H1 (cell line): ENCODE results near the gene COPZ2. TPM values are rescaled to one million over a fixed set of nuclear protein-coding genes. Genes with fewer than 3 reads are reported as not detected.

Experiments
- ASH2L ChIP-seq: fragments of 200-600, 300-600 bp; sonication (generic); IDR thresholded peaks from one replicate; pipeline ENCODE4 v1.7.1; 2017; ENCODE audit warnings: low read length
- CHD2 ChIP-seq: IDR thresholded peaks from 2 replicates; pipeline ENCODE4 v1.6.1; 2012; ENCODE audit warnings: low read length, improper control_type of control experiment
- CREB1 ChIP-seq: IDR thresholded peaks from 2 replicates; pipeline ENCODE4 v1.6.1; 2012; ENCODE audit warnings: inconsistent platforms
- FOSL1 ChIP-seq: IDR thresholded peaks from 2 replicates; pipeline ENCODE4 v1.6.1; 2011; ENCODE audit warnings: mild to moderate bottlenecking, low read depth, low read length, moderate library complexity; ENCODE audit not compliant: insufficient read depth
- HDAC2 ChIP-seq, 2 experiments: fragments of 300-600 bp in 1 of 2; sonication (generic) in 1 of 2; IDR thresholded peaks; 2 replicates each; pipeline ENCODE4 v1.6.1; 2011 to 2012; ENCODE audit warnings: low read depth in 2 of 2, low read length in 2 of 2, mild to moderate bottlenecking in 2 of 2, moderate library complexity in 2 of 2, borderline replicate concordance in 1 of 2, inconsistent platforms in 1 of 2
- HDAC6 ChIP-seq: IDR thresholded peaks from one replicate; pipeline ENCODE4 v1.7.1; 2012; ENCODE audit warnings: low read depth, mild to moderate bottlenecking, inconsistent platforms, low read length, moderate library complexity
- JUND ChIP-seq: IDR thresholded peaks from 2 replicates; pipeline ENCODE4 v1.6.1; 2011; ENCODE audit warnings: mild to moderate bottlenecking, improper control_type of control experiment, low read length
- RBBP5 ChIP-seq: IDR thresholded peaks from 2 replicates; pipeline ENCODE4 v1.7.1; 2012; ENCODE audit warnings: low read depth, mild to moderate bottlenecking, inconsistent platforms, low read length, moderate library complexity, borderline replicate concordance
- SIRT6 ChIP-seq: IDR thresholded peaks from one replicate; pipeline ENCODE4 v1.7.1; 2012; ENCODE audit warnings: low read length, inconsistent platforms
- SP4 ChIP-seq: IDR thresholded peaks from 2 replicates; pipeline ENCODE4 v1.6.1; 2012; ENCODE audit warnings: low read length, inconsistent platforms
- TAF7 ChIP-seq: optimal IDR thresholded peaks from 2 replicates; pipeline ENCODE3; 2011; ENCODE audit warnings: low read depth, mild to moderate bottlenecking, inconsistent platforms, low read length, moderate library complexity, borderline replicate concordance
- YY1 ChIP-seq: IDR thresholded peaks from 2 replicates; pipeline ENCODE4 v1.6.1; 2011; ENCODE audit warnings: low read depth, mild to moderate bottlenecking, low read length
- ZNF274 ChIP-seq: IDR thresholded peaks from 2 replicates; pipeline ENCODE4 v1.7.0; 2012; ENCODE audit warnings: low read length, borderline replicate concordance; ENCODE audit errors: extremely low read depth
- polyA plus RNA-seq, 7 experiments: library from polyadenylated mRNA; depleted of rRNA in 3 of 7; stranded (reverse) in 5 of 7; unstranded in 2 of 7; fragments of >200 nt in 5 of 7; fragments of 200-250 nt in 2 of 7; gene quantifications; 1 replicate in 5 of 7; 2 replicates in 1 of 7; 4 replicates in 1 of 7; pipeline versions ENCODE4 v1.2.1 to v1.2.3, GENCODE V29; 2011 to 2013; ENCODE audit warnings: missing spikeins in 2 of 7, mixed read lengths in 2 of 7
- total RNA-seq: library from RNA; stranded (reverse); fragmentation: NEBNext Ultra II Directional; extraction: Animal tissue kit (Norgen Biotek cat#: 25700); gene quantifications from 2 replicates; pipeline ENCODE4 v1.2.1, GENCODE V29; 2021
- TF ChIP-seq, protein P1 (sequence below): IDR thresholded peaks from 2 replicates; pipeline ENCODE4 v1.6.1; 2012; ENCODE audit warnings: inconsistent platforms
- TF ChIP-seq, protein P2 (sequence below): IDR thresholded peaks from 2 replicates; pipeline ENCODE4 v1.6.1; 2011; ENCODE audit warnings: low read length, improper control_type of control experiment

Gene COPZ2
- total and polyA plus RNA-seq, 2 of the 8 experiments (the other 6 are each of a cell fraction or from before 2014, with no cell fraction given) = 0.24 TPM; not detected in 1

DNA sequence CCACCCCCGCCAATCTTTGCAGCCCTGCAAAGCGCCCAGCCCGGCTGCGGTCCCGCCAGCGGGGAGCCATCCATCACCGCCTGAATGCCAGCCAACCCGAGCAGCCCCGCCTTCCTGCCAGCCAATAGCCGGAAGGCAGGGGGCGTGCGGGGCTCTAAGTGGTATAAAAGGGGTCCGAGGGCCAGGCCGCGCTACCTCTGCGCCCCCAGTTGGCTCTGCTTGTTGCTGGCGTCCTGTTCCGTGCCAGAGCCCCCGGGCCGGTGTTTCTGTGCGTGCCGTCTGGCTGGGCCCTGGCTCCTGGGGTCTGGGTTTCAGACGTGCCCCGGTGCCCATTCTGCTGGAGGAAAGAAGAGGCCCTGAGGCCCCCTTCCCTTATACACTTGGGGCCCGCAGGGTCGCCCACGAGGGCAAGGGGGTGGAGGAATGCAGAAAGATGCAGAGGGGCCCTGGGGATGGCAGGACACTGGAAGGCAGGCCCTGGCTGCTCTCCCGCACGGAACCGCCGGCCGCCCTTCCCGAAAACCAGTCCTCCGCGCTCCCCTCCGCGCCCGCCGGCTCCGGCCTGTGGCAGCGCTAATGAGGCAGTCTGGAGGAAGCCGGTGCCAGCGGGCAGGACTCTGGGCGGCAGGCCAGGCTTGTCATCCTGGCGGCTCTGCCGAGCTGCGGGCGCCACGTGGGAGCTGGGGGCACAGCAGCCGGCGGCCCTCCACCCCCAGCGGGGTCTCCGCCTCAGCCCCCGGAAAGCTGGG, 14.0 kb downstream of the COPZ2 start (continued):
- TF ChIP-seq, protein P1, sequence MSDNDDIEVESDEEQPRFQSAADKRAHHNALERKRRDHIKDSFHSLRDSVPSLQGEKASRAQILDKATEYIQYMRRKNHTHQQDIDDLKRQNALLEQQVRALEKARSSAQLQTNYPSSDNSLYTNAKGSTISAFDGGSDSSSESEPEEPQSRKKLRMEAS = peak; percentile 75
- TF ChIP-seq SIRT6 (no peak), CHD2 (0 out of 2 replicates have a peak, but pooled peaks have one; percentile 33), ASH2L (peak; percentile 42), SP4 (no peak), FOSL1 (no peak), TAF7 (peak; percentile 10), HDAC6 (no peak), YY1 (no peak), CREB1 (no peak), ZNF274 (no peak), JUND (no peak), RBBP5 (0 out of 2 replicates have a peak, but pooled peaks have one; percentile 45), HDAC2 (IDR thresholded peaks at IDR 0.05; ENCODE audit: borderline replicate concordance in 1 of 2, low read depth in 2 of 2, low read length in 2 of 2) (no peak)
- TF ChIP-seq, protein P2, sequence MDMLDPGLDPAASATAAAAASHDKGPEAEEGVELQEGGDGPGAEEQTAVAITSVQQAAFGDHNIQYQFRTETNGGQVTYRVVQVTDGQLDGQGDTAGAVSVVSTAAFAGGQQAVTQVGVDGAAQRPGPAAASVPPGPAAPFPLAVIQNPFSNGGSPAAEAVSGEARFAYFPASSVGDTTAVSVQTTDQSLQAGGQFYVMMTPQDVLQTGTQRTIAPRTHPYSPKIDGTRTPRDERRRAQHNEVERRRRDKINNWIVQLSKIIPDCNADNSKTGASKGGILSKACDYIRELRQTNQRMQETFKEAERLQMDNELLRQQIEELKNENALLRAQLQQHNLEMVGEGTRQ = no peak
